ENCODE data around the gene SLC14A1.

DNA sequence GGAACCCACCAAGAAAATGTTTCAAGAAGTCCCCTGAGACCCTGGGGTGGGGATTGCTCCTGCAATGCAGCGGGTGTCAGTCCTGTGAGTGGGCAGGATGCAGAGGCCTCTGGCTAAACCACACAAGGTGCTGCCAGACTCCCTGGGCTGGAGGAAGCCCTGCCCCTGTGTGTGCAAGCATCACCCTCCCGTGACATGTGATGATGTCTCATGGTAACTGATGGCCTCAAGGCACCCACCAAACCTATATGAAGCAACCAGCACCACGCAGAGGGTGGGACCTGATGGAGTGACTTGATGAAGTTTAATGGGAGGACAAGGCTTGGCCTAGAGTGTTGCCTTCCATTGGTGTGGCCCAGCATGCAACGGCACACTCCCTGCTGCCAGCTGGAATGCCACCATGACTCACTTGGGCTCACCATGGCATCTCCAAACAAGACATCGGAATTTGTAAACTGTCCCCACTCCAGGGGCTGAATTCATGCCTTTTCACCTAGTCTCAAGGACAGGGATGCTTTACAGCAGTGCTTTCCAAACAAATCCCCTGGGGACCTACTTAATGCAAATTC is 8.7 kb upstream of the SLC14A1 start:
- no peak for TF ChIP-seq CTCF (optimal IDR thresholded peaks at IDR 0.05 in 1 of 3, IDR thresholded peaks at IDR 0.05 in 1 of 3, conservative IDR thresholded peaks at IDR 0.05 in 1 of 3; ENCODE audit: extremely low read depth in 1 of 3, insufficient read depth in 2 of 3, low read length in 3 of 3)
- no peak for TF ChIP-seq EZH2 (IDR thresholded peaks at IDR 0.05; ENCODE audit: low read length)
